ENCODE results near the gene CCL21.

Gene CCL21

GRCh38 chr9:34688329-34689115 lies 21.4 kb downstream of the CCL21 start:
- Histone ChIP-seq H3K27me3 (no peaks in the 10 kb centered on the region), H3K4me3 (ENCODE audit: low read depth, low read length) (no peak overlapping the region), H3K9me3 (no peaks in the 10 kb centered on the region), H3K4me1 (no peaks in the 10 kb centered on the region), H3K36me3 (no peaks in the 10 kb centered on the region)
- DNase-seq = no peak
- TF ChIP-seq CTCF (IDR thresholded peaks at IDR 0.05; ENCODE audit: low read depth, low read length) = no peak

GRCh38 chr9:34687276-34688030 lies 22.5 kb downstream of the CCL21 start:
- no peaks in the 10 kb centered on the region for H3K27me3 ChIP-seq
- no peak for DNase-seq
- H3K4me3 ChIP-seq (ENCODE audit: low read depth, low read length) = no peak overlapping the region
- no peaks in the 10 kb centered on the region for H3K9me3 ChIP-seq
- no peaks in the 10 kb centered on the region for H3K4me1 ChIP-seq
- H3K36me3 ChIP-seq = no peaks in the 10 kb centered on the region
- no peak for TF ChIP-seq CTCF (IDR thresholded peaks at IDR 0.05; ENCODE audit: low read depth, low read length)

GRCh38 chr9:34686732-34687131 lies 23.2 kb downstream of the CCL21 start:
- Histone ChIP-seq H3K9me3 (no peaks in the 10 kb centered on the region), H3K27me3 (no peaks in the 10 kb centered on the region), H3K4me3 (ENCODE audit: low read depth, low read length) (no peak overlapping the region), H3K4me1 (no peaks in the 10 kb centered on the region), H3K36me3 (no peaks in the 10 kb centered on the region)
- no peak for TF ChIP-seq CTCF (IDR thresholded peaks at IDR 0.05; ENCODE audit: low read depth, low read length)
- no peak for DNase-seq

- H3K36me3 ChIP-seq = no peaks in the 10 kb centered on the region
- H3K9me3 ChIP-seq = no peaks in the 10 kb centered on the region
- no peak for TF ChIP-seq CTCF (IDR thresholded peaks at IDR 0.05; ENCODE audit: low read depth, low read length)
- H3K4me1 ChIP-seq = no peaks in the 10 kb centered on the region
- no peak for DNase-seq
- H3K27me3 ChIP-seq = no peaks in the 10 kb centered on the region
- H3K4me3 ChIP-seq (ENCODE audit: low read depth, low read length) = no peak overlapping the region
Observed at GRCh38 chr9:34686231-34686630, 23.7 kb downstream of the CCL21 start.

- no peak for TF ChIP-seq CTCF (IDR thresholded peaks at IDR 0.05; ENCODE audit: low read depth, low read length)
- no peak for DNase-seq
Observed at GRCh38 chr9:34685591-34685990, 24.3 kb downstream of the CCL21 start.

GRCh38 chr9:34684816-34685215 lies 25.1 kb downstream of the CCL21 start:
- no peak for DNase-seq
- Histone ChIP-seq H3K36me3 (no peaks in the 10 kb centered on the region), H3K4me3 (ENCODE audit: low read depth, low read length) (no peak overlapping the region), H3K9me3 (no peaks in the 10 kb centered on the region), H3K27me3 (no peaks in the 10 kb centered on the region), H3K4me1 (no peaks in the 10 kb centered on the region)
- no peak for TF ChIP-seq CTCF (IDR thresholded peaks at IDR 0.05; ENCODE audit: low read depth, low read length)

More at GRCh38 chr9:34685591-34685990, 24.3 kb downstream of the CCL21 start:
- no peaks in the 10 kb centered on the region for H3K27me3 ChIP-seq
- no peaks in the 10 kb centered on the region for H3K4me1 ChIP-seq
- no peak overlapping the region for H3K4me3 ChIP-seq (ENCODE audit: low read depth, low read length)
- no peaks in the 10 kb centered on the region for H3K9me3 ChIP-seq
- H3K36me3 ChIP-seq = no peaks in the 10 kb centered on the region

Measured in BE2C (cell line).